GM21381 (cell line): ENCODE measurements around the gene EPHA4.

Experiments used
- ATAC-seq: cut with Tn5 transposase; IDR thresholded peaks from one replicate; pipeline ENCODE4 v1.9.1; 2021; ENCODE audit warnings: mild to moderate bottlenecking, moderate library complexity; ENCODE audit not compliant: unreplicated experiment

The EPHA4 gene

DNA sequence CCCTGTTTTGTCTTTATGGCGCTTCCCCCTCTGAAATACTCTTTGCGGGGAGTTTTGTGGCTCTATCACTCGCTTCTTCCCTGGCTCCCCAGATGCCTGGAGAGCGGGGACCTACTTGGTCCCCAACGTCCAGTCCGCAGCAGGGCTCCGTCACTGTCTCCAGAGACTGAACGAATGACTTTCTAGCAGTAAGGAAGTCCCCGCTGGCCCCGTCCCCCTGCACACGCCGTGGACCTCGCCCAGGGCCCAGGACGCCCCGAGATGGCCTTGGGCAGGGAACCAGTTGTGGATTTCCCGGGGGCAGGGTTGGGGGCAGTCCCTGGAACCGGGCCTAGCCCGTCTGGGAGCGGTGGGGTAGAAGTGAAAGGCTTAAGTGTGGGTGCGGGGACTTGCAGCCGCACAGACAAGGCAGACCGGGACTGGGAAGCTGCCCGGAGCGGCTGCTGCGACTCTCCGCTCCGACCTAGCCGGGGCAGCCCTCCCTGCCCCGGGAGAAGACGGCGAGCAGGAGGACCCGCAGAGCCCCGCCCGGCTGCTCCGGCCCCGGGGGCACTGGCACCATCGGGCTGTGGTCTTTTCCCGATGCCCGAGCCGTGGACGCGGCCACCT, 821 bp upstream of the EPHA4 start:
- ATAC-seq = peak; percentile 24

DNA sequence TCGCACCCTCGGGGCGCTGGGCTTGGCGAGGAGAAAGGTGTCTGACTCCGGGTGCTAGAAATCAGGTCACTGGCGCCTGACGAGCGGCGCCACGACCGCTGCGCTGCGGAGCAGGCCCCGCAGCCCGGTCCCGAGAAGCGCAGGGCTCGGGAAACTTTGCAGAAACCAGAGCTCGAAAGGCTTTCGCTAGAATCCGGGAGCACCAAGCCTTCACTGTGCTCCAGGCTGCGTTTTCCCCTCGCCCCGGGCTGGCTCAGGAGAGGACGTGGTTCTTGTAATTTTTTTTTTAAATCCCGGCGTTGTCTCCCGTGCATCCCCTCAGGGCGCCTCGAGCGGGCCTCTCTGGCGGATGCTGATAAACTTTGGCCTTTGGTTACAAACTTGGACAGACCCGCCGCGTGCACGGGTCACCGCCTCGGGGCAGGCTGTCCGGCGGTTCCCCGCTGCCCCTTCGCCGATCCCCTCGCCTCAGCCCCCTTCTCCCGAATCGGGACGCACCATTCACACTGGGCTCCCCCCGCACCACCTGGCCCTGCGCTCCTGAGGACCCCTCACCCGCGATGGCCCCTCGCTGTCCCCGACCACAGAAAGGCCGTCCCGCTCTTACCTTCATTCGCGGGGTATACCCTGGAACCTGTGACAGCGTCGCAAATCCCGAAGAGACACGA, 419 bp downstream of the EPHA4 start:
- ATAC-seq = peak; percentile 5

DNA sequence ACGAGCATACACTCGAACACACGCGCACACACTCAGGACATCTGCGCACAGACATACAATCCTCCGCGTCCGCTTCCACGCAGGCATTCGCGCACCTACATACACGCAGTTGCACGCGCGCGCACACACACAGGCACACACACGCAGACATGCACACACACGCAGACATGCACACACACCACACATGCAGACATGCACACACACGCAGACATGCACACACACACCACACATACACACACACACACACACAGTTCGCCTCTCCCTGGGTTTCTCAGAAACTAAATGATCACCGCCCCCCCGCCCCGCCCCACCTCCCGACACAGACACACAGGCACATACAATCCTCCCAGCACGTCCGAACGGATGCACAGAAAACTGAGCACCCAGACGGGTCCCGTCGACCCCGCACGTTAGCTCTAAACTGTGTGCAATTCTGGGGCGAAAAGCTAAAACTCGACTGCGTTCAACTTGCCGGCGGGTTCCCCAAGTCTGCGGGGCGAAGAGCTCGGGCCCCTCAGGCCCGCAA, 1.0 kb downstream of the EPHA4 start:
- no peak for ATAC-seq

DNA sequence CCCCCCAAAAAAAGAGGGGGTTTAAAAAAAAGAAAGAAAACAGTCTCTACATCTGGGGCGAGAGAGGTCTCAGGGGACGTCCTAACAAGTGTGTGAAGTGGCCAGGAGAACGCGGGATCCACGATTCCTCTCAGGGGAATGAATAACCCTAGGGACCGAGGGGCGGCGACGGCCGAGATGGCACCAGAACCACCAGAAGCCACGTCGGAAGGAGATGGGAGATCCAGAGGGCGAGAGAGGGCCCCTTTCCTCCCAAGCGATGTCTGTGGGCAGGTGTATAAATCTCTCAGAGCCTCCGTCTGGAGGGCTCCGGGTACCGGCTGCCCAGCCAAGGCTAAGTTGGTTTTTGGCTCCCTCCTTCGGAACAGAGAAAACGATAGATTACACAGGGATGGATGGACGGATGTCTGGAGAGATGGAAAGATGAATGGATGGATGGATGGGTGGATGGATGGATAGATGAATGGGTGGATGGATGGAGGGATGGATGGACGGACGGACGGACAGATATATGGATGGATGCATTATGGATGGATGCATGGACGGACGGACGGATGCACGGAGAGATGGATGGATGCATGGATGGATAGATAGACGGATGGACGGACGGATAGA, 1.7 kb downstream of the EPHA4 start:
- ATAC-seq = no peak

DNA sequence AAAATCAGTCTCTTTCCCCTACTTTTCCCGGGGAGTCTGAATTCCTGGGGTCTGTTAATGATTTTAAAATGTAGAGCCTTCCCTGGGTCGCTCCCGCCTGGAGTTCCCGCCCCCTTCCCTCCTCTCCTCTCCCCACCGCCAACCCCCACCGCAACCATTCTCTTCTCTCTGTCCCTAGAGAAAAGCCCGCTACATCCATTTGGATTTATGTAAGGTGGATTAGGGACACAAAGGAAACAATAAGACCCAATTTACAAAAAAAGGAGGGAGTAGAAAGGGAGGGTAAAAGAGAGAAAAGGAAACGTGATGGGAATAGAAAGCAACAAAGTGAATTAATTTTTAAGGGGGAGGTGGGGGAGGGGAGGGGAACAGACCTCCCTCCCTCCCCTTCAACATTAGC, 2.2 kb downstream of the EPHA4 start:
- no peak for ATAC-seq

DNA sequence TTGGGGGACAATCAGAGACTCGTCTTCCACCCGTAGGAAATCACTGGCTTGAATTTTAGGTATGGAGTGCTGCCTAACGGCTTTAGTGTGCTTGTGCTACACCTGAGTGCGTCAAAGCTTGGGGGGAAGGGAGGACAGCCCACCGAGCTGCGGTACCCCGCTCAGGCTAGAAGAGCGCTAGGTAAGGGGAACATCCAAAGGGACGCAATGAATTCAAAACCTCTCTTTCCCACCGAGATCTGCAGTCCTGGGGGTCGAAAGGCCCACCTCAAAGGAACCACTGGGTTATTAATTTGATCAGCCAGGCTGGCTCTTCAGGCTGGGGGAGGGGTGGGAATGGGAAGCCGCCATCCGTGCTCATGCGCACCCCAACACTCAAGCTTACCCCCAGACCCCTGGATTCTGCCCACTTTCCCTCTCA, 2.7 kb downstream of the EPHA4 start:
- no peak for ATAC-seq

DNA sequence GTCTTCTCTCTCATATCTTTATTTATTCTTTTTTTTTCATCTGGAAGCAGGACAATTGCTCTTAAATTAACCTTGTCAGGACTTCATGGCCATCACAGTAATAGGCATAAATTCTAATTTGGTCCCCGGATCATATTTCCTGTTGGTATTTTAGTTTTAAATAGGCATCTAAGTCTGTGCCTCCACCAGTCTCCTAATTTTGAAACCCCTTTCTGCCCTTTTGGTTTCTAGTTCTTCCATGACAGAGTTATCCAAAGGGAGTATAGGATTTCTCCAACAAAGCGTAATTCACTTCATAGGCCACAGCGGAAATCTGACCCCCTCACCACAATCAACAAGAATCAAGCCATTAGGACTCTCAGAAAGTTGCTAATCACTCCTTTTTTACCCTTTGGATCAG, 3.8 kb downstream of the EPHA4 start:
- ATAC-seq = no peak

DNA sequence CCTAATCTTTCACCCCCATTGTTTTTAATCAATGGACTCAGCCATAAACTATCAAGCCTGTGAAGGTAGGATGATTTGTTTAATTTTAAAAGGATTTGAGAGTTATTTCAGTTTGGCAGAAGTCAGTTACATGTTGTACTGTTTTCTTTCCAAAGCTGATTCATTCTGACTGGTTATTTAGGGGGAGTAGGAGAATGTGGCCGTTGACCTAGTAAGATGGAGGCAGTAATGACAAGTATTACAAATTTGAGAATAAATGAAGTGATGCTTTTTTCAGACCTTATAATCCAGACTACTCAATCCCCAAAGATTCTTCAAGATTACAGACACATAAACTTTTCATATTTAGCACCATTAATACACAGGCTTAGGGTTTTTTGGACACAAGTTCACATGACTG, 4.3 kb downstream of the EPHA4 start:
- no peak for ATAC-seq

DNA sequence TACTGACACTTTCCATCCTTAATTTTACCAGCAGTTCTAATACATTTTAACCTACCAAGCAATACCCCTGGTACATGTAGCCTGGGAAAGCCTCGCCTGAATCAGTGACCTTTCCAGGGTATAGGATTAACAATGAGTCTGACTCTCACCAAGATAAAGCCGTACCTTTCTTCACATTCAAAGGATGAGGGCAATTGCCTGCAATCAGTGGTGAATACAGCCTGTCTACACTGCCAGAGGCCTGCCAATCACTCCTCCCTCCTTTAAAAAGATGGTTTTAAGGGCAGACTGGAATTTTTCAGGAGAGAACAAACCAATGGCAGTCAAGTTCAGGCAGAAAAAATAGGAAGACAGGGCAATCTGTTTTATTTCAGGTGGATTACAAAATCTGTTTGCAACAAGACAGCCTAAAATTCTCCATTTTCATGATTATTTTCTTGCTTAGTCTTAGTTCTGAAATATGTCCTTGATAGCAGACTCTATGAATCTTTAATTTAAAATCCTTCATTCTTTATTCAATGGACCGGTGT, 4.8 kb downstream of the EPHA4 start:
- ATAC-seq = no peak

DNA sequence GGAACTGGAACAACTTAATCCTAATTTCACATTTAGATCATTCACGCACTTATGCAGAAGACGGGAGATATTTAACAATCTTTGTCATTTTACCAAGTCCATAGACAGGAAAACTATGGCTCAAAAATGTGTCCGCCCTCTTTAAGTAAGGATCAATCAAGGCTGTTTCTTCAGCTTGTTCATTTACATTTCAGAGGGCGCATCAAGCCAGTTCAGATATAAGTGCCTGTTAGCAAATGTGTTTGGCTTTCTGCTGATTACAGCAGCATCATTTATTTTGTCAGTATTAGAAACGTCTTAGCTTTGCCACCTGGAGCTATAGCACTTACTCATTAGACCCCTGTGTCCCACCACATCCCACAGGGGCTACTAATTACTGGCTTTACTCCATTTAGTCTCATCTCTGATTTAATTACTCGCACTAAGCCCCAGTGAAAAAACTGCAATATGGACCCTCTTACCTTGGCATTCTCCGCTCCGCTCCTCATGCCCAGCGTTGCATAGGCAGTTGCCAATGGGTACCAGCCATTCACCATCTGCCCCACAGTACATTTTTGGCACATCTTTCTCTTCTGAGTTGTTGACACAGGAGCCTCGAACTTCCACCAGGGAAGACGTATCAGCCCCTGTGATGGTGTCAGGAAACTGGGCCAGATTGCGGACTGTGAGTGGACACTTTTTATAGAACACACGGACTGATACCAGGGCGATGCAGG, 8.7 kb downstream of the EPHA4 start:
- no peak for ATAC-seq

DNA sequence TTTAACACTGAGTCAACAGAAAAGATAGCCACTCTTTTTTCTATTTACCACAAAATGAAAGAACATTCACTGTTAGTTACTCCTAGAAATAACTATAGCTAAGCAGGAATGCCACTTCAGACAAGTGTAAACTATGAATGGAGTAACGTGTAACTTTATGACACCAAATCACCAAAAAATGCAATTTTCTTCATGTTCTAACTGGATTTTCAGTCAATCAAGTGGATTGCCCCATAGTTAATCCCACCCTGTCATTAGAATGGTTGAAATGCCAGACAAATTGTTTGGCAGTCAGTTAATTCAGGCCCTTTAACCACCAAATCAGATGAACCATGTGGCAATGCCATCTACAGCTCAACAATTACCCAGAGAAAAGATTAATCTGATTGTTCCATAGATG, 9.9 kb downstream of the EPHA4 start:
- no peak for ATAC-seq

DNA sequence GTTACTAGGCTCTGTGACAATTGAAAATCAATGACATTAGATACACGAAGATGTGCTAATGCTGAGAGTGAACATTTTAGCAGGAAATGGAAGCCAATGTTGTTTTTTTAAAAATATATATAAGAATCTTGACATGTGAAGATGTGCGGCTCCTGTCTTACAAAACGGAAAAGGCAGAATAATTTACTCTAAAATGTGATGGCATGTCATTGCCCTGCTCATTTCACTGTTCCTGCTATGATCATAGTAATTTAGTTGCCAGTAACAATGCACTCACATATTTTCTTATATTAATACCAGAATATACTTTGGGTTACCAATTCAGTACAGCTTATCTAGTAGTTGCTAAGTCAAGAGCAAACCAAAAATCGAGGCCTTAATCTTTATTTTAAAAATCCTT, 10.3 kb downstream of the EPHA4 start:
- no peak for ATAC-seq

DNA sequence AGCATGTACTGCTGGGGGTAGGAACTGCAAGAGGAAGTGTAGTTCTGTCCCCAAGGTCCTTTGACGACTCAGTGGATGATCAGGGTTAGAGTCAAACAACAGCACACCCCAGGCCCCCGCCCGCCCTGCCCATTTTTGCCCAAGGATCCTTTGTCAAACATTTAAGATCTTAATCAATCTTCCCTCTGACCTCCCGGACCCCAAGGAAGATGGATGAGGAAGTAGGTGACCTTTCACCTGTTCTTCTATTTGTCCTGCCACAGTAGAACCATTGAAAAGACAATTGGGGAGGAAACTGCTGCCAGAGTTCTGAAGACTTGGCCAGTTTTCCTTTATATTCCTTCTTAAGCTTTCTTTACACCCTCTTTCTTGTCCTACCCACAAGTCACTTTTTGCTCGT, 12.1 kb downstream of the EPHA4 start:
- ATAC-seq = no peak

DNA sequence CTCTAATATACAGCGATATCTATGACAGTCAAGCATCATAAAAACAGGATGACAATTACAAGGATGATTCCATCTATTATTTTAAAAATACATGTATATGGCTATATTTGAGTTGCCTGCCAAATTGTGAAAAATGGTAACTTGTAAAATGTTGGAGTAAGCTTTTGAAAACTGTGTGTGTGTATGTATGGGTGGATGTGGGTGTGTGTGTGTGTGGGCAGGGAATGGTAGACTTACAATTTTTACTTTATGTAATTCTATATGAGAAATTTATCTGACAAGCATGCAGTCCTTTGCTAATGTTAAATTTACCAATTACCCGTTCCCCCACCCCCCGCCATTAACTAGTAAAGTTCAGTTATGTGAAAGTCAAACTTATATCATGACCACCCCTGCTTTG, 14.0 kb downstream of the EPHA4 start:
- no peak for ATAC-seq

DNA sequence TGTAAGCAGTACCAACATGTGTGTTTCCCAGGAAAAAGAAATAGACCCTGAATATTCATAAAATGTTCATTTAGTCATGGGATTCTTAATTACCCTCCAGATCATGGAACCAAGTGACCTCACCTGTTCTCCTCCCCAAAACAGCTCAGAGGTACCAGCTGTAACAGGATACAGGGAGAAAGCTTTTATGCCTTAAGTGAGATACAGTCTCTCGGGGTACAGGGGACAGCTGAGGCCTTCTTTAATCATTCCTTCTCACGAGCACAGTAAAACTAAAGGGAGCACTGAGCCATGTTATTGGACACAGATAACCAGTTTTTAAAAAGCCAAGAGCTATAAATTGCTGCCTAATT, 16.6 kb downstream of the EPHA4 start:
- peak; percentile 37 for ATAC-seq

DNA sequence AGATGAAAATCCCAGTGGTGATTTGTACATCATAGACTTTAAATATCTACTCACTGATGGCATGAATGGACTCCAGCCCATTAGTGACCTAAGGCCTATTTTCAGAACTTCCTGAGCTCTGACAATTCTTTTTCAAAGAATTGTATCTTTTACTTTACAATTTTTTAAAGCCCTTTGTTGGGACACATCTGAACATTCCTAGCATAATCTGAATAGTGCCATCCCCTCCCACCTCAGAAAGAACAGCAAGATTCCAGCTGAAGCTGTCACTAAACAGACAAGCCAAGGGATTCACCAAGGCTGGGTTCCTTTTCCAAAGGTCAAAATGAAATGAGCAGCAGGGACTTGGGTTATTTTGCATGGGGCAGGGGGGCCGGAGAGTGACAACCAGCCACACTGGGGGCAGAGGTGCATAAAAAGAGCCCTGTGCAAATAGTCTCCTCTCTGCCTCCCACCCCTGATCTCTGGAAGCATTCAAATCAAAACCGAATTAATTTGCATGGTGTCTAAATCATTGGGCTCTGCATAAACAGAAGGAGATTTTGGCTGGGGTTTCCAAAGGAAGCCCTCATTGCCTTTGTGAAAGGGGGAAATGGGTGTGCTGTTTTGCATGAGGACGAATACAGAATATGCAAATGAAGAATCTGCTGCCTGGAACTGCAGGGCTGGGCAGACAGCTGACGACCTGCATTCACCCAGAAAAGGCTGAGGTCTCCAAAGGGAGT, 17.2 kb downstream of the EPHA4 start:
- ATAC-seq = peak; percentile 94

DNA sequence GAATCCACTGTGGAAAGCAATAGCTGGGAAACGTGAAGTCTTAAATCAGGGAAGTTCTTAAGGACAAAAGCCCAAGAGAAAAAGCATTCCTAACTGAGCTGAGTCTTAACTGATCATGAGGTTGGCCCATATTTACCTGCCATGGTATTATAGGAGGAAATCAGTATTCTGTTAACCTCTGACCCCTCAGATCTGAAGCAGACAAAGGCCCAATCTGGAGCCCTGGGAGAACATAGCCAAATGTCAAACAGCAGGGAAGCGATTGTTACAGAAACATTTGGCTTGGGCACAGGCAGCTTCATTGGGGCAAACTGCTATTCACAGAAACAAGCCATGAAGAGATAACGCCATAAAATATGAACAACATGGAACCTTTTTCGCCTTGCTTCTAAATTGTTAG, 18.8 kb downstream of the EPHA4 start:
- no peak for ATAC-seq

DNA sequence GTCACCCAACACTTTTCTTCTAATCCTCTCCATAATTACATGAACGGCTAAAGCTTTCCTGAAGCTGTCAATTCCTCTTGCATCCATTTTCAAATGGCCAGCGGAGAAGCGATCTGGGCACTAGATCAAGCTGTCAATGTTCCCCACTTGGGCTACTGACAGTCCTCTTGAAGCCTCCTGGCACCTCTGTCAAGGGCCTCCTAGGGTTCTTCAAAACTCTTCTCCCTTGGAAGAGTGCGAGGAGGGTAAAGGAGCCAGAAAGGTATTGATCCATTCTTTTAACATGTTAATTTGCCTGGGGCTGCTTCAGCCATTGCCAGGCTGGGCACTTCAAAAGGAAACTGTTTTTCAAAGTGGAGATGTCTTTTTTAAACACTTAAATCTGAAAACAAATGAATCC, 19.8 kb downstream of the EPHA4 start:
- no peak for ATAC-seq

DNA sequence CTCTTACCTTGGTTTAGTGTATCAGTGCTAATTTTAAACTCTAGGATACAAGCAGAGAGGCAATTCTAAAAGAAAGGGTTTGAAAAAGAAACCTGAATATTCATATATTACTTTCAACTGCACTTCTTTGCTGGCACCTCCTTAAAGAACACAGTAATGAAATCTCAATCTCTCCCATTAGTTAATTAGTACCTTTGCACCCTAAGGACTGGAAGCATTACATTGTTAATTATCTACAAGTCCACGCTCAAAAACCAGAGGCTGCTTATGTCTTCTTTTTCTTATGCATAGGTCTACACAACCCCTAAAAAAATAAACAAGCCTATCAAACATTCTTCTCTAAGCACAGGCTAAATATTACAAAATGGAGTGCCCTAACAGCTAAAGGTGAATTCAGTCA, 20.2 kb downstream of the EPHA4 start:
- peak; percentile 45 for ATAC-seq

DNA sequence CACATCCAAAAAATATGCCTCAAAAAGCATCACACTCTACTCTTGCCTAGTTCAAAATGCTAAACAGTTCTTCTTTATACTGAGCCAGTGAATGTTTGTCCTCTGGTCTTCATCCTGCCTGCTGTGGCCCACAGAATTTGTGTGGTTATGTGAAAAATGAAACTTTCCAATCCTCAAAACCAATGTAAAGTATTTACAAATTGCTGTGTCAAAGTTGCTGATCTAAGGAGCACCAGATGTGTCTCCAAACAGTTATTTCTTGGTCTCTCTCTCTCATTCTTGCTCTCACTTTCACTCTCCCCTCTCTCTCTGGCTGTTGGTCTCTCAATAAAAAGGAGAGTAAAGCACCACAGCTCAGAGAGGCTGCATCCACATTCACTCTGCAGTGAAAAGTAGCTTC, 23.0 kb downstream of the EPHA4 start:
- peak; percentile 82 for ATAC-seq
